Astrocyte of the spinal cord (primary cell): ENCODE results near the gene FGF3.

Source experiments
- DNase-seq: peaks from one replicate; pipeline ENCODE4 v3.0.0; 2011; ENCODE audit warnings: low read depth, low spot score
- H3K4me3 ChIP-seq: 2 replicates; pipeline ENCODE4 v1.5.1; 2011; ENCODE audit warnings: low read depth, mild to moderate bottlenecking, low read length, moderate library complexity
- in situ Hi-C: cut with HindIII; loops from 2 replicates; pipeline ENCODE4 v1.10.0; 2017; ENCODE audit warnings: low sequenced_read_pairs
- TF ChIP-seq, protein P1 (sequence below): IDR thresholded peaks from 2 replicates; pipeline ENCODE4 v1.5.1; 2012; ENCODE audit warnings: low read depth, mild to moderate bottlenecking, low read length, inconsistent platforms

FGF3 gene

DNA sequence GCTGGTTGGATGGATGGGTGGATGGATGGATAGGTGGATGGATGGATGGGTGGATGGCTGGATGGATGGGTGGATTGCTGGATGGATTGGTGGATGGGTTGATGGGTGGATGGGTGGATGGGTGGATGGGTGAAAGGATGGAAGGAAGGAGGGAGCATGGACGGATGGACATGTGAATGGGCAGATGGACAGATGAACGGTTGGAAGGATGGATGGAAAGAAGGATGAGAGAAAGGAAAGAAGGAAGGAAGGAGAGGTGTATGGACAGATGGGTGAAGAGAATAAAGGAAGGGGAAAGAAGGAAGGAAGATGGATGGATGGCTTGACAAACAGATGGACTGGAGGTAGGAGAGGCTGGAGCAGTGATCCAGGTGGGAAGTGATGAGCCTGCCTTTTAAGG lies 5.4 kb downstream of the FGF3 start:
- H3K4me3 ChIP-seq: no peak overlapping the region
- in situ Hi-C loops: no loop called here
- TF ChIP-seq, protein P1, sequence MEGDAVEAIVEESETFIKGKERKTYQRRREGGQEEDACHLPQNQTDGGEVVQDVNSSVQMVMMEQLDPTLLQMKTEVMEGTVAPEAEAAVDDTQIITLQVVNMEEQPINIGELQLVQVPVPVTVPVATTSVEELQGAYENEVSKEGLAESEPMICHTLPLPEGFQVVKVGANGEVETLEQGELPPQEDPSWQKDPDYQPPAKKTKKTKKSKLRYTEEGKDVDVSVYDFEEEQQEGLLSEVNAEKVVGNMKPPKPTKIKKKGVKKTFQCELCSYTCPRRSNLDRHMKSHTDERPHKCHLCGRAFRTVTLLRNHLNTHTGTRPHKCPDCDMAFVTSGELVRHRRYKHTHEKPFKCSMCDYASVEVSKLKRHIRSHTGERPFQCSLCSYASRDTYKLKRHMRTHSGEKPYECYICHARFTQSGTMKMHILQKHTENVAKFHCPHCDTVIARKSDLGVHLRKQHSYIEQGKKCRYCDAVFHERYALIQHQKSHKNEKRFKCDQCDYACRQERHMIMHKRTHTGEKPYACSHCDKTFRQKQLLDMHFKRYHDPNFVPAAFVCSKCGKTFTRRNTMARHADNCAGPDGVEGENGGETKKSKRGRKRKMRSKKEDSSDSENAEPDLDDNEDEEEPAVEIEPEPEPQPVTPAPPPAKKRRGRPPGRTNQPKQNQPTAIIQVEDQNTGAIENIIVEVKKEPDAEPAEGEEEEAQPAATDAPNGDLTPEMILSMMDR: no peak
- no peak for DNase-seq

DNA sequence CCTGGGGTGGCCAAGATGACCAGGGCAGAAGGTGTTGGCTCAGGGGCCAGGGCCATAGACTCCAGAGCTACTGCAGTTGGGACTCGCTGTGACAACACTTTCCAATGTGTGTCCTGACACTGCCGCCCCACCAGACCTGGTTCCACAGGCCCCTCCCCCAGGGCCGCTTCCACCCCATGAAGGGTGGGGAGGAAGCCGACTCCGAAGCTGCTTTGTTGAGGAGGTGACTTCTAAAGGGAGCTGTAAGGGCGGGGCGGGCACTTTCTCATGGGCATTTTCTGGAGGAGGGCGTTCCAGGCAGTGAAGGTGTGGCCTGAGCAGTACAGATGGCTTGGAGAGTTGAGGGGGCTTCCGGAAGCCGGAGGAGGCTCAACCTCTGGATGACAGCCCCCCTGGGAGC lies 6.3 kb downstream of the FGF3 start:
- DNase-seq: no peak
- no peak overlapping the region for H3K4me3 ChIP-seq

DNA sequence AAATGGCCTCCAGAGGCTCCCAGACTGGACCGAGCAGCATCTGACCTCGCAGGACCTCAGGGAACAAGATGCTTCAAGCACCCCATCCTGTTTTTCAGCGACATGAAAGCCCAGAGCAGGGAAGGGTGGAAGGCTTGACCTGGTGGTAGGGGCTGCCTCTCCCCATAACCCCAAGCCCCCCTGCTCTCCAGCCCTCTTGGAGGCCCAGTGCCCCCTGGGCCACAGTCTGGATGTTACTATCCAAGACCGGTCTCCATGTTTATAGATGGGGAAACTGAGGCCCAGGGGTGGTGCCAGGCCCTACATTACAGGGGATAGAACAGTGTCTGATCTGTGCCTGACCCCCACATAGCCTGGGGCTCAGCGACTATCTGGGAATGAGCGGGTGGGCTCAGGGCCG lies 7.0 kb downstream of the FGF3 start:
- no peak overlapping the region for H3K4me3 ChIP-seq
- in situ Hi-C loops: no loop called here
- no peak for DNase-seq
- TF ChIP-seq, protein P1: no peak

More for the DNA sequence above, 6.3 kb downstream of the FGF3 start:
- in situ Hi-C loops: no loop called here
- TF ChIP-seq, protein P1: no peak

DNA sequence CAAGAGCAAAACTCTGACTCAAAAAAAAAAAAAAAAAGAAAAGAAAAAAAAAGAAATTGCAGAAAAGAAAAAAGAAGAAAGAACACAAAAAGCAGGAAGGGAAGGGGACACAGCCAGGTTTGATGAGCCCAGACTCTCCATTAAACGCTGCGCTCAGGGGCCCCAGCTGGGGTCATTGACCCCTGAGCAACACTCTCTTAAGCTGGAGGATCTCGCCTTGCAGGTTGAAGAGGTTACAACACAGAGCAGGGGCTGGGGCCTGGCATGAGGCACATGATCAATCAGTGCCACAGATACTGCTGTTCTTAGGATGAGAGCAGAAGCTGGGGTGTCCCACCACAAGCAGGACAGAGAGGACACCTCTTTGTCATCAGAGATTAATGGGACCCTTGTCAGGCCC lies 7.8 kb downstream of the FGF3 start:
- TF ChIP-seq, protein P1: no peak
- in situ Hi-C loops: no loop called here
- no peak for DNase-seq
- H3K4me3 ChIP-seq: no peak overlapping the region

DNA sequence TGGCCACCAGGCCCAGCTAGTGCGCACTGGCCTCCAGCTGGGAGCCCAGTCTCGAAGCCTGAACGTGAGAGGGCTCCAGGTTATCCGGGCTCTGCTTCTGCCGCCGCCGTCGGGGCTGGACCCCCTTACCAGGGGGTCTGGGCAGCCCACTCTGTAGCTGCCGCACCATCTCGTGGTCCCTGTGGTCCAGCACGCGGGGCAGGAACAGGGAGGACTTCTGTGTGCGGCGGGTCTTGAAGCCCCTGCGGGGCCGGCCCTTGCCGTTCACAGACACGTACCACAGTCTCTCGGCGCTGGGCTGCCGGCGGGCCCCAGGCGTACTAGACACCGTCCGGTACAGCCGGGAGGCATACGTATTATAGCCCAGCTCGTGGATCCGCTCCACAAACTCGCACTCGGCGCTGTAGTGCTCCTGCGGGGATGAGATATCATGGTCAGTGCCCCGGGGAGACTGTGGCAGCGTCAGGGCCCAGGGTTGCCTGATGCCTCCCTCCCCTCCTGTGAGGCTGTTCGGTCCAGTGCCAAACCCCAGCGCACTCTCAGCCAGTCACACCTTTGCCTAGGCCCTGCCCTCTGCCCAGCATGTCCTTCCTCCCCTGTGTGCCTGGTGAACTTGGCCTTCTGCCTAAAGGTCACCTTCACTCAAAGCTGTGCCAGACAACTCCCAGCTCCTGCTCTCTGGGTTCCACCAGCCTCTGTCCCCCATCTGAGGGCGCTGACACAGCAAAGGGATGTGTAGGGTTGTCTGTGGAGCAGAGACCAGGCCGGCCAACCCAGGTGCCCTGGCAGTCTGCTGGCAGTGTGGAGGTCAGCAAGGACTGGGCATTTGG lies 8.7 kb downstream of the FGF3 start:
- TF ChIP-seq, protein P1: no peak
- DNase-seq: no peak
- in situ Hi-C loops: no loop called here
- no peak overlapping the region for H3K4me3 ChIP-seq

DNA sequence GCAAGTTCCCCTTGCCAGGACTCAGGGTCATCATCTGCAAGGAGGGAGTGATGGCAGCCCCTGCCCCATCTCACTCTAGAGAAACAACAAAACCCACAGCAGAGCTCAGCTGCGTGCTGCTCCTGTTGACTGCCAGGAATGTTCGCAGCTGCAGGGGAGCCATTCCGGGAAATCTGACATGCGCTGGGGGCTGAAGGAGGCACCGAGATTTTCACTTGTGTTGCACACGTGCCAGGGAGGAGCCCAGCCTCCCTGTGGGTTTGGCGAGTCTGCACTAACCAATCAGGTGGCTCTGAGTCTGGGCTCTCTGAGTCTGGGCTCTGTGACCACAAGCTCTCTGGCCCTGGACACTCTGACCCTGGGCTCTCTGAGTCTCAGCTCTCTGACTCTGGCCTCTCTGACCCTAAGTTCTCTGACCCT lies 10.5 kb downstream of the FGF3 start:
- TF ChIP-seq, protein P1: no peak
- no peak overlapping the region for H3K4me3 ChIP-seq
- DNase-seq: peak; percentile 23
- in situ Hi-C loops: no loop called here
